GM18505 (cell line): Measurements from ENCODE around the gene PAPOLG.

Experiments used
- ATAC-seq: cut with Tn5 transposase; IDR thresholded peaks from one replicate; pipeline ENCODE4 v1.9.1; 2021; ENCODE audit not compliant: unreplicated experiment
- POLR2A ChIP-seq: IDR thresholded peaks from 4 replicates; pipeline ENCODE4 v1.6.1; 2011; ENCODE audit warnings: borderline replicate concordance; ENCODE audit not compliant: insufficient read depth, insufficient read length; ENCODE audit errors: extremely low read depth

PAPOLG gene

GRCh38 chr2:60741576-60741975 is 14.5 kb upstream of the PAPOLG start:
- TF ChIP-seq POLR2A, result no peak
- no peak for ATAC-seq

DNA sequence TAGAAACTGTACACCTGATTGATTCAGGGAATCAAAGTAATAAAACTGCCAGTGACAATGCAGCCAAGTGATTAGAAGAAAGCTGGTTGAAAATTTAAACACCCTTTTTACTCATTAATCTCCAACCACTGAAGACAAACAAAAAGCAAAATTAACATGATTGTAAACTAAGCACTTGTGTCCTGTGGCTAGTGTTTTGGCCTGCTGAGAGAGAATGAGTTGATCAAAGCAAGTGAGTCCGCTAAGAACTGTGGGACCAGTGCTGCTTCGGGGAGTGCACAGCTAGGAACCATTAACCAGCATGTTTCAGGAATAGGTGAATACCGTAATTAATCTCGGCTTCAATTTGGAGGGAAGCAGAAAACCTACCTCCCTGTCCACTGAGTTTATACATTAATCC is 13.6 kb upstream of the PAPOLG start:
- no peak for ATAC-seq

GRCh38 chr2:60745330-60745729 is 10.7 kb upstream of the PAPOLG start:
- ATAC-seq, result no peak
- TF ChIP-seq POLR2A, result no peak

More for the DNA sequence above, 13.6 kb upstream of the PAPOLG start:
- TF ChIP-seq POLR2A, result no peak

DNA sequence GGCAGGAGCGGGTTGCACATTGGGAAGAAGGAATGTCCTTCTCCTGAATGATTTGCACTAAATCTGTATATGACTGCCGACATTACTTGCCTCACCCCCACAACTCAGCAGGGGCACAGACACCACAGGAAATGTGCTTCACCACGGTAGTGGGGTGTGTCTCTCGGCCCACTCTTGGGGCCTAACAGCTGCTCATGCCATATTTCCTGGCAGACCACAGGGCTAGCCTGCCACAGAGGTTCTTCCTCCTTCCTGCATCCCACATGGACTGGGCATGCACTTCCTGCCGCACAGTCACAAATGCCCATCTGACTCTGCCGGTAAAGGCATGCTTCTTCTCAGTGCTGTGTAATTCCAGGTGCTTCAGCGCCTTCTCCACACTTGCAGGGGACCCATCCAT is 10.3 kb upstream of the PAPOLG start:
- ATAC-seq, result no peak
- no peak for TF ChIP-seq POLR2A

- TF ChIP-seq POLR2A, result no peak
- ATAC-seq, result no peak
Measured at GRCh38 chr2:60746318-60746717, 9.8 kb upstream of the PAPOLG start.

DNA sequence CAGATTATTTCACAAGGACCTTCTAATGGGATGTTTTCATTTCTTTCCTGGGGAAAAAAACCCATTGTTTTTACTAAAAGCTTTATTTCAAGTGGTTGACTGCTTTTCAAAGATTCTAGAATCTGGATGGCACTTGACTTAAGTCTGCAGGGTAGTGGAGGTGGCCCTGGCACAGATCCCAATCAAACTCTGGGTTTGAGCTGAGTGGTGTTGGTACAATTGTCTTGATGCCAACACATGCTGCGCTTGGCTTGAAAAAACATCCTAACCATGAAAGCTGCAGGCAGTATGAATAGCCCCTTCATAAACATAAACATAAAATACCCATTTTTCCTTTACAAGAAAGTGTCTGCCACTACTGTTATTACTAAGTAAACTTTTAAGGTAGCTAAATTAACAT is 3.6 kb downstream of the PAPOLG start:
- TF ChIP-seq POLR2A, result no peak
- no peak for ATAC-seq

GRCh38 chr2:60764736-60765534 is 8.9 kb downstream of the PAPOLG start:
- TF ChIP-seq POLR2A, result no peak
- ATAC-seq, result no peak

- no peak for ATAC-seq
- TF ChIP-seq POLR2A, result no peak
Measured at GRCh38 chr2:60766283-60766682, 10.2 kb downstream of the PAPOLG start.

GRCh38 chr2:60771508-60771907 is 15.4 kb downstream of the PAPOLG start:
- ATAC-seq, result no peak

GRCh38 chr2:60775048-60775639 is 19.1 kb downstream of the PAPOLG start:
- no peak for ATAC-seq
- TF ChIP-seq POLR2A, result no peak

More at GRCh38 chr2:60771508-60771907, 15.4 kb downstream of the PAPOLG start:
- no peak for TF ChIP-seq POLR2A

GRCh38 chr2:60778352-60778751 is 22.3 kb downstream of the PAPOLG start:
- TF ChIP-seq POLR2A, result no peak
- ATAC-seq, result no peak

GRCh38 chr2:60779426-60779825 is 23.4 kb downstream of the PAPOLG start:
- no peak for TF ChIP-seq POLR2A
- no peak for ATAC-seq

DNA sequence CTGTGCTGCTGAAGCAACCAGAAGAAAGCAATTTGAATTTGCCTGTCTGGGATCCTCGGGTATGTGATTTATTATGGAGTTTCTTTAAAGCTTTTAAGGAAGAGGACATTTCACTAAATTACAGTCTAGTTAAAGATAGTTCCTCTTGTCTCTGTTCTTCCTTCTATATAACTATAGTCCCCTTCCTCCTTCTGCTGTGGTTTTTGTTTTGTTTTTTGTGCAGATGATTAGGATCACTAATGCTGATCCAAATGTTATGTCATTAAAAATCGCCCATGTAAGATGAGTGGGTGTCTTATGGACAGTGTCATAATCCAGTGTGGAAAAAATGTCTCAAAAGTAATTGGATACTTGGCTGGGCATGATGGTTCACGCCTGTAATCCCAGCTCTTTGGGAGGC is 24.7 kb downstream of the PAPOLG start:
- TF ChIP-seq POLR2A, result no peak
- no peak for ATAC-seq

DNA sequence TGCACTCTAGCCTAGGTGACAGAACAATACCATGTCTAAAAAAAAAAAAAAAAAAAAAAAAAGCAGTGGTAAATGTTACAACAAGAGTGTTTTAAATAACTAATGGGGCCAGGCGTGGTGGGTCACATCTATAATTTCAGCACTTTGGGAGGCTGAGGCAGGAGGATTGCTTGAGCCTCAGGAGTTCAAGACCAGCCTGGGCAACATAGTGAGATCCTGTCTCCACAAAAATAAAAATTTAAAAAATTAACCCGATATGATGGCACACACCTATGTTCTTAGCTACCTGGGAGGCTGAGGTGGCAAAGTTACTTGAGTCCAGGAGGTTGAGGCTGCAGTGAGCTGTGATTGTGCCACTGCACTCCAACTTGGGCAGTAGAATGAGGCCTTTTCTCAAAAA is 37.1 kb downstream of the PAPOLG start:
- no peak for ATAC-seq
- no peak for TF ChIP-seq POLR2A
